ENCODE measurements around the gene TSPAN1. TPM values are rescaled to one million over a fixed set of nuclear protein-coding genes. Genes with fewer than 3 reads are reported as not detected.
A peak's percentile ranks its signal among the peaks of the same experiment; 100 is the strongest.

TSPAN1 gene
- total and polyA plus RNA-seq, 10 of the 15 experiments (the other 5 are each of a cell fraction or from before 2014, with no cell fraction given) = 0.08 to 0.29 (median 0.23) TPM; not detected in 5

- Histone ChIP-seq H3K4me3 (peak overlapping the region; percentile 91), H4K20me1 (ENCODE audit: control insufficient read depth, insufficient read depth) (no peaks in the 10 kb centered on the region), H3K27me3 (replicated peaks in 1 of 2; ENCODE audit: control insufficient read depth in 2 of 2, insufficient read depth in 2 of 2, low read length in 1 of 2) (no peaks in the 10 kb centered on the region), H3K79me2 (ENCODE audit: control insufficient read depth, insufficient read depth, low read length) (peaks cover 59% of the 10 kb centered on the region), H3K4me1 (ENCODE audit: control insufficient read depth, insufficient read depth, low read length) (peaks cover 16% of the 10 kb centered on the region), H3K9me3 (replicated peaks; ENCODE audit: control insufficient read depth, insufficient read depth, low read length) (no peaks in the 10 kb centered on the region), H3K9ac (ENCODE audit: control insufficient read depth, insufficient read depth, low read length) (peak overlapping the region; percentile 63), H3K27ac (ENCODE audit: control insufficient read depth, insufficient read depth) (peak overlapping the region; percentile 38), H3K4me2 (ENCODE audit: control insufficient read depth, insufficient read depth) (peak overlapping the region; percentile 73), H2AFZ (ENCODE audit: control insufficient read depth, low read depth, low read length) (no peak overlapping the region), H3K36me3 (ENCODE audit: control insufficient read depth in 2 of 2, insufficient read depth in 2 of 2, low read length in 1 of 2) (no peaks in the 10 kb centered on the region)
- intact Hi-C loops (cut with micrococcal nuclease; ENCODE audit: unreplicated experiment) = loop anchor here (5.0 to 10.0 kb wide), 2 partner anchors 68 to 204 kb away; no protein-coding TSS in a partner anchor
- in situ Hi-C loops (cut with MboI) = no loop called here
- ChIA-PET CTCF (interaction anchor here (0.7 to 2.8 kb wide), 10 partner anchors 11 to 87 kb away, joined by 3 to 10 read pairs (median 4); no protein-coding TSS in a partner anchor), RAD21 (ENCODE audit: unreplicated experiment) (interaction anchor here (0.8 to 2.5 kb wide), 13 partner anchors 11 to 210 kb away, joined by 3 to 13 read pairs (median 5); partner anchors contain the start of gene NSUN4), POLR2A (interaction anchor here (1.0 to 2.3 kb wide), 5 partner anchors 13 to 170 kb away, joined by 4 to 11 read pairs (median 5); no protein-coding TSS in a partner anchor), SMC1A (ENCODE audit: uncharacterized antibody, unreplicated experiment) (interaction anchor here (0.8 to 4.9 kb wide), 19 partner anchors 7 to 95 kb away, joined by 3 to 37 read pairs (median 4); partner anchors contain the start of gene TSPAN1)
- under 1% methylated on average over 5 of the region's 5 CpGs for WGBS (ENCODE audit: insufficient coverage, insufficient replicate concordance, low lambda C conversion rate, missing lambda C conversion rate)
- ATAC-seq (no peak), FAIRE-seq (no peak), DNase-seq (ENCODE audit: low read depth, low spot score) (no peak)
- no TSS peak for BruUV-seq (replicated peaks)
- TF ChIP-seq USF1 (IDR thresholded peaks at IDR 0.05; ENCODE audit: borderline replicate concordance, extremely low read length, insufficient read depth, low read depth, low read length) (no peak), E2F4 (IDR thresholded peaks at IDR 0.05; ENCODE audit: low read depth, low read length) (no peak), RUNX3 (IDR thresholded peaks at IDR 0.05; ENCODE audit: low read length) (no peak), SMAD5 (IDR thresholded peaks at IDR 0.05; ENCODE audit: low read depth) (no peak), BCL11A (IDR thresholded peaks at IDR 0.05; ENCODE audit: low read depth, low read length) (no peak), JUND (IDR thresholded peaks at IDR 0.05; ENCODE audit: low read depth, low read length) (no peak), BMI1 (IDR thresholded peaks at IDR 0.05; ENCODE audit: borderline replicate concordance) (no peak), POLR2AphosphoS5 (IDR thresholded peaks at IDR 0.05; ENCODE audit: low read length) (no peak), ETV6 (conservative IDR thresholded peaks at IDR 0.05 in 1 of 2, IDR thresholded peaks at IDR 0.05 in 1 of 2; ENCODE audit: borderline replicate concordance in 1 of 2, low read depth in 1 of 2) (no peak), KLF5 (IDR thresholded peaks at IDR 0.05; ENCODE audit: partially characterized antibody) (no peak), MEF2A (IDR thresholded peaks at IDR 0.05; ENCODE audit: insufficient read depth, low read depth, low read length) (no peak), USF2 (IDR thresholded peaks at IDR 0.05; ENCODE audit: borderline replicate concordance, low read depth, low read length) (no peak), CBX3 (IDR thresholded peaks at IDR 0.05; ENCODE audit: borderline replicate concordance, low read depth) (no peak), BCL3 (IDR thresholded peaks at IDR 0.05; ENCODE audit: borderline replicate concordance, insufficient read depth, low read depth, low read length, poor library complexity, severe bottlenecking) (no peak), RAD51 (IDR thresholded peaks at IDR 0.05) (no peak)
These were observed 44.3 kb upstream of the TSPAN1 start for GRCh38 chr1:46130606-46131005.
